Measurements from ENCODE around the gene LRRC4.

The LRRC4 gene

GRCh38 chr7:128031901-128032604, 816 bp upstream of the LRRC4 start:
- DNase-seq (ENCODE audit: low read depth, low spot score), result no peak
- Histone ChIP-seq H3K4me1 (ENCODE audit: insufficient read depth, insufficient read length) (peaks cover 4% of the 10 kb centered on the region), H3K36me3 (ENCODE audit: insufficient read depth, insufficient read length, low read length) (peaks cover 14% of the 10 kb centered on the region), H3K9ac (ENCODE audit: insufficient read length, low read depth) (peak overlapping the region; percentile 72), H3K4me3 (ENCODE audit: insufficient read length, low read depth) (peak overlapping the region; percentile 47), H3K27me3 (ENCODE audit: insufficient read depth, insufficient read length) (peaks cover 41% of the 10 kb centered on the region), H3K9me3 (ENCODE audit: insufficient read depth, low read length) (no peaks in the 10 kb centered on the region)
- TF ChIP-seq SUZ12 (IDR thresholded peaks at IDR 0.05; ENCODE audit: extremely low read depth, insufficient read depth, insufficient read length) (no peak), ZNF274 (IDR thresholded peaks at IDR 0.05; ENCODE audit: low read depth, low read length) (no peak), YY1 (IDR thresholded peaks at IDR 0.05; ENCODE audit: insufficient read depth, insufficient read length) (no peak)

- no peak for TF ChIP-seq ZNF274 (IDR thresholded peaks at IDR 0.05; ENCODE audit: low read depth, low read length)
- no peak for TF ChIP-seq YY1 (IDR thresholded peaks at IDR 0.05; ENCODE audit: insufficient read depth, insufficient read length)
- TF ChIP-seq SUZ12 (IDR thresholded peaks at IDR 0.05; ENCODE audit: extremely low read depth, insufficient read depth, insufficient read length), result no peak
- H3K4me1 ChIP-seq (ENCODE audit: insufficient read depth, insufficient read length), result peaks cover 4% of the 10 kb centered on the region
- H3K36me3 ChIP-seq (ENCODE audit: insufficient read depth, insufficient read length, low read length), result peaks cover 14% of the 10 kb centered on the region
- peak overlapping the region; percentile 31 for H3K4me3 ChIP-seq (ENCODE audit: insufficient read length, low read depth)
- no peaks in the 10 kb centered on the region for H3K9me3 ChIP-seq (ENCODE audit: insufficient read depth, low read length)
- no peak for DNase-seq (ENCODE audit: low read depth, low spot score)
- peaks cover 41% of the 10 kb centered on the region for H3K27me3 ChIP-seq (ENCODE audit: insufficient read depth, insufficient read length)
- peak overlapping the region; percentile 72 for H3K9ac ChIP-seq (ENCODE audit: insufficient read length, low read depth)
These were observed 979 bp downstream of the LRRC4 start for GRCh38 chr7:128030263-128030653.

- DNase-seq (ENCODE audit: low read depth, low spot score), result no peak
- no peak overlapping the region for H3K4me3 ChIP-seq (ENCODE audit: insufficient read length, low read depth)
These were observed 1.7 kb downstream of the LRRC4 start for GRCh38 chr7:128029405-128029995.

GRCh38 chr7:128027485-128027980, 3.7 kb downstream of the LRRC4 start:
- no peak for DNase-seq (ENCODE audit: low read depth, low spot score)
- H3K36me3 ChIP-seq (ENCODE audit: insufficient read depth, insufficient read length, low read length), result peaks cover 16% of the 10 kb centered on the region
- H3K4me3 ChIP-seq (ENCODE audit: insufficient read length, low read depth), result no peak overlapping the region
- peaks cover 4% of the 10 kb centered on the region for H3K4me1 ChIP-seq (ENCODE audit: insufficient read depth, insufficient read length)
- peaks cover 19% of the 10 kb centered on the region for H3K27me3 ChIP-seq (ENCODE audit: insufficient read depth, insufficient read length)
- no peak overlapping the region for H3K9ac ChIP-seq (ENCODE audit: insufficient read length, low read depth)
- H3K9me3 ChIP-seq (ENCODE audit: insufficient read depth, low read length), result no peaks in the 10 kb centered on the region
- TF ChIP-seq ZNF274 (IDR thresholded peaks at IDR 0.05; ENCODE audit: low read depth, low read length) (no peak), YY1 (IDR thresholded peaks at IDR 0.05; ENCODE audit: insufficient read depth, insufficient read length) (no peak), SUZ12 (IDR thresholded peaks at IDR 0.05; ENCODE audit: extremely low read depth, insufficient read depth, insufficient read length) (no peak)

More at GRCh38 chr7:128029405-128029995, 1.7 kb downstream of the LRRC4 start:
- Histone ChIP-seq H3K9ac (ENCODE audit: insufficient read length, low read depth) (no peak overlapping the region), H3K9me3 (ENCODE audit: insufficient read depth, low read length) (no peaks in the 10 kb centered on the region), H3K36me3 (ENCODE audit: insufficient read depth, insufficient read length, low read length) (peaks cover 16% of the 10 kb centered on the region), H3K27me3 (ENCODE audit: insufficient read depth, insufficient read length) (peaks cover 39% of the 10 kb centered on the region), H3K4me1 (ENCODE audit: insufficient read depth, insufficient read length) (peaks cover 4% of the 10 kb centered on the region)
- TF ChIP-seq YY1 (IDR thresholded peaks at IDR 0.05; ENCODE audit: insufficient read depth, insufficient read length) (no peak), SUZ12 (IDR thresholded peaks at IDR 0.05; ENCODE audit: extremely low read depth, insufficient read depth, insufficient read length) (no peak), ZNF274 (IDR thresholded peaks at IDR 0.05; ENCODE audit: low read depth, low read length) (no peak)

GRCh38 chr7:128026551-128026950, 4.7 kb downstream of the LRRC4 start:
- Histone ChIP-seq H3K4me3 (ENCODE audit: insufficient read length, low read depth) (no peak overlapping the region), H3K36me3 (ENCODE audit: insufficient read depth, insufficient read length, low read length) (peaks cover 16% of the 10 kb centered on the region), H3K4me1 (ENCODE audit: insufficient read depth, insufficient read length) (peaks cover 4% of the 10 kb centered on the region)

GRCh38 chr7:128025819-128026218, 5.4 kb downstream of the LRRC4 start:
- peaks cover 16% of the 10 kb centered on the region for H3K27me3 ChIP-seq (ENCODE audit: insufficient read depth, insufficient read length)
- peaks cover 16% of the 10 kb centered on the region for H3K36me3 ChIP-seq (ENCODE audit: insufficient read depth, insufficient read length, low read length)
- H3K9me3 ChIP-seq (ENCODE audit: insufficient read depth, low read length), result no peaks in the 10 kb centered on the region
- peaks cover 4% of the 10 kb centered on the region for H3K4me1 ChIP-seq (ENCODE audit: insufficient read depth, insufficient read length)
- no peak overlapping the region for H3K9ac ChIP-seq (ENCODE audit: insufficient read length, low read depth)
- no peak overlapping the region for H3K4me3 ChIP-seq (ENCODE audit: insufficient read length, low read depth)
- DNase-seq (ENCODE audit: low read depth, low spot score), result no peak
- TF ChIP-seq YY1 (IDR thresholded peaks at IDR 0.05; ENCODE audit: insufficient read depth, insufficient read length) (no peak), ZNF274 (IDR thresholded peaks at IDR 0.05; ENCODE audit: low read depth, low read length) (no peak)

More at GRCh38 chr7:128026551-128026950, 4.7 kb downstream of the LRRC4 start:
- DNase-seq (ENCODE audit: low read depth, low spot score), result no peak
- H3K9me3 ChIP-seq (ENCODE audit: insufficient read depth, low read length), result no peaks in the 10 kb centered on the region
- peaks cover 16% of the 10 kb centered on the region for H3K27me3 ChIP-seq (ENCODE audit: insufficient read depth, insufficient read length)
- TF ChIP-seq ZNF274 (IDR thresholded peaks at IDR 0.05; ENCODE audit: low read depth, low read length), result no peak
- TF ChIP-seq YY1 (IDR thresholded peaks at IDR 0.05; ENCODE audit: insufficient read depth, insufficient read length), result no peak
- TF ChIP-seq SUZ12 (IDR thresholded peaks at IDR 0.05; ENCODE audit: extremely low read depth, insufficient read depth, insufficient read length), result no peak
- no peak overlapping the region for H3K9ac ChIP-seq (ENCODE audit: insufficient read length, low read depth)

GRCh38 chr7:128025380-128025779, 5.9 kb downstream of the LRRC4 start:
- Histone ChIP-seq H3K36me3 (ENCODE audit: insufficient read depth, insufficient read length, low read length) (peaks cover 16% of the 10 kb centered on the region), H3K4me3 (ENCODE audit: insufficient read length, low read depth) (no peak overlapping the region), H3K9me3 (ENCODE audit: insufficient read depth, low read length) (no peaks in the 10 kb centered on the region), H3K4me1 (ENCODE audit: insufficient read depth, insufficient read length) (peaks cover 4% of the 10 kb centered on the region), H3K27me3 (ENCODE audit: insufficient read depth, insufficient read length) (peaks cover 14% of the 10 kb centered on the region), H3K9ac (ENCODE audit: insufficient read length, low read depth) (no peak overlapping the region)
- no peak for DNase-seq (ENCODE audit: low read depth, low spot score)
- no peak for TF ChIP-seq ZNF274 (IDR thresholded peaks at IDR 0.05; ENCODE audit: low read depth, low read length)
- no peak for TF ChIP-seq YY1 (IDR thresholded peaks at IDR 0.05; ENCODE audit: insufficient read depth, insufficient read length)
- no peak for TF ChIP-seq SUZ12 (IDR thresholded peaks at IDR 0.05; ENCODE audit: extremely low read depth, insufficient read depth, insufficient read length)

Measured in NT2/D1 (cell line).